ENCODE results near the gene TRIP13. TPM values are rescaled to one million over a fixed set of nuclear protein-coding genes. Genes with fewer than 3 reads are reported as not detected.

Gene TRIP13
- total and polyA plus RNA-seq, 2 experiments from 2014 or later = 42.5 to 44.8 TPM

DNA sequence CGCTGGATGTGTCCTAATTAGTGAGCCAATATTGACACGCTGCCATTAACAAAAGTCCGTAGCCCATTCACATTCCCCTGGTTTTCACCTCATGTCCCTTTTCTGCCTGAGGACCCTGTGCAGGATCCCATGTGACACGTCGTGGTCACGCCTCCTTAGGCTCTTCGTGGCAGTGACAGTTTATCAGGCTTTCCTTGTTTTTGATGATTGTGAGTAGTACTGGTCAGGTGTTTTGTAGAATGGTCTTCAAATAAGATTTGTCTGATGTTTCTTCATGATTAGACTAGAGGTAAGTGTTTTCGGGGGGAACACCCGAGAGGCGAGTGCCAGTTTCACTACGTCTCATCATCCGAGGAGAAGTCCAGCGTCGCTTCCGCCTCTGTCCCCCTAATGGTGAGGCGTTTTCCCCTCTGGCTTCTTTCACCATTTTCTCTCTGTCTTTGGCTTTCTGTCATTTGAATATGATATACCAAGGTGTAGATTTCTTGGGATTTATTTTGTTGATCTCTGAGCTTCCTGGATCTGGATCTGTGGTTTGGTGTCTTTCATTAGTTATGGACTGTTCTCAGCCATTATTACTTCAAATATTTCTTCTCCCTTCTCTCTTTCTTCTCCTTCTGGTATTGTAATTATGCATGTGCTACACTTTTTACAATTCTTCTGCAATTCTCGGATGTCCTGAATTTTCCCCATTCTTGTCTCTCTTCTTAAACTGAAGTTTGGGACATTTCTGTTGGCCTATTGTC is 57.3 kb downstream of the TRIP13 start:
- Histone ChIP-seq H4K20me1 (replicated peaks; ENCODE audit: insufficient read depth) (no peaks in the 10 kb centered on the region), H3K27me3 (ENCODE audit: insufficient read depth) (no peaks in the 10 kb centered on the region), H3K4me1 (ENCODE audit: insufficient read depth) (no peaks in the 10 kb centered on the region), H3F3A (replicated peaks; ENCODE audit: low read depth) (no peaks in the 10 kb centered on the region), H2AFZ (no peak overlapping the region), H3K79me2 (replicated peaks; ENCODE audit: insufficient read depth) (no peaks in the 10 kb centered on the region), H3K4me2 (no peak overlapping the region), H3K9me2 (ENCODE audit: insufficient read depth) (no peaks in the 10 kb centered on the region), H3K27ac (ENCODE audit: low read depth) (no peak overlapping the region), H3K36me3 (ENCODE audit: insufficient read depth) (no peaks in the 10 kb centered on the region), H3K4me3 (no peak overlapping the region)
- TF ChIP-seq ZNF114 (CRISPR knock-in tag; IDR thresholded peaks at IDR 0.05) (no peak), STAT1 (IDR thresholded peaks at IDR 0.05; ENCODE audit: unreplicated experiment) (no peak), JUNB (IDR thresholded peaks at IDR 0.05; ENCODE audit: unreplicated experiment) (no peak), NANOG (IDR thresholded peaks at IDR 0.05; ENCODE audit: borderline replicate concordance) (no peak), EZH2 (IDR thresholded peaks at IDR 0.05; ENCODE audit: low read depth, unreplicated experiment) (no peak), CREB1 (CRISPR knock-in tag; IDR thresholded peaks at IDR 0.05; ENCODE audit: low read depth) (no peak), EZH2phosphoT487 (IDR thresholded peaks at IDR 0.05; ENCODE audit: unreplicated experiment) (no peak), POLR2AphosphoS5 (IDR thresholded peaks at IDR 0.05; ENCODE audit: low read depth) (no peak), ZNF331 (CRISPR knock-in tag; IDR thresholded peaks at IDR 0.05; ENCODE audit: low read depth) (no peak)
- TF ChIP-seq, protein P1, sequence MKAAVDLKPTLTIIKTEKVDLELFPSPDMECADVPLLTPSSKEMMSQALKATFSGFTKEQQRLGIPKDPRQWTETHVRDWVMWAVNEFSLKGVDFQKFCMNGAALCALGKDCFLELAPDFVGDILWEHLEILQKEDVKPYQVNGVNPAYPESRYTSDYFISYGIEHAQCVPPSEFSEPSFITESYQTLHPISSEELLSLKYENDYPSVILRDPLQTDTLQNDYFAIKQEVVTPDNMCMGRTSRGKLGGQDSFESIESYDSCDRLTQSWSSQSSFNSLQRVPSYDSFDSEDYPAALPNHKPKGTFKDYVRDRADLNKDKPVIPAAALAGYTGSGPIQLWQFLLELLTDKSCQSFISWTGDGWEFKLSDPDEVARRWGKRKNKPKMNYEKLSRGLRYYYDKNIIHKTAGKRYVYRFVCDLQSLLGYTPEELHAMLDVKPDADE (IDR thresholded peaks at IDR 0.05) = no peak
- TF ChIP-seq, protein P2, sequence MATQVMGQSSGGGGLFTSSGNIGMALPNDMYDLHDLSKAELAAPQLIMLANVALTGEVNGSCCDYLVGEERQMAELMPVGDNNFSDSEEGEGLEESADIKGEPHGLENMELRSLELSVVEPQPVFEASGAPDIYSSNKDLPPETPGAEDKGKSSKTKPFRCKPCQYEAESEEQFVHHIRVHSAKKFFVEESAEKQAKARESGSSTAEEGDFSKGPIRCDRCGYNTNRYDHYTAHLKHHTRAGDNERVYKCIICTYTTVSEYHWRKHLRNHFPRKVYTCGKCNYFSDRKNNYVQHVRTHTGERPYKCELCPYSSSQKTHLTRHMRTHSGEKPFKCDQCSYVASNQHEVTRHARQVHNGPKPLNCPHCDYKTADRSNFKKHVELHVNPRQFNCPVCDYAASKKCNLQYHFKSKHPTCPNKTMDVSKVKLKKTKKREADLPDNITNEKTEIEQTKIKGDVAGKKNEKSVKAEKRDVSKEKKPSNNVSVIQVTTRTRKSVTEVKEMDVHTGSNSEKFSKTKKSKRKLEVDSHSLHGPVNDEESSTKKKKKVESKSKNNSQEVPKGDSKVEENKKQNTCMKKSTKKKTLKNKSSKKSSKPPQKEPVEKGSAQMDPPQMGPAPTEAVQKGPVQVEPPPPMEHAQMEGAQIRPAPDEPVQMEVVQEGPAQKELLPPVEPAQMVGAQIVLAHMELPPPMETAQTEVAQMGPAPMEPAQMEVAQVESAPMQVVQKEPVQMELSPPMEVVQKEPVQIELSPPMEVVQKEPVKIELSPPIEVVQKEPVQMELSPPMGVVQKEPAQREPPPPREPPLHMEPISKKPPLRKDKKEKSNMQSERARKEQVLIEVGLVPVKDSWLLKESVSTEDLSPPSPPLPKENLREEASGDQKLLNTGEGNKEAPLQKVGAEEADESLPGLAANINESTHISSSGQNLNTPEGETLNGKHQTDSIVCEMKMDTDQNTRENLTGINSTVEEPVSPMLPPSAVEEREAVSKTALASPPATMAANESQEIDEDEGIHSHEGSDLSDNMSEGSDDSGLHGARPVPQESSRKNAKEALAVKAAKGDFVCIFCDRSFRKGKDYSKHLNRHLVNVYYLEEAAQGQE (IDR thresholded peaks at IDR 0.05; ENCODE audit: unreplicated experiment) = no peak
- TF ChIP-seq, protein P3, sequence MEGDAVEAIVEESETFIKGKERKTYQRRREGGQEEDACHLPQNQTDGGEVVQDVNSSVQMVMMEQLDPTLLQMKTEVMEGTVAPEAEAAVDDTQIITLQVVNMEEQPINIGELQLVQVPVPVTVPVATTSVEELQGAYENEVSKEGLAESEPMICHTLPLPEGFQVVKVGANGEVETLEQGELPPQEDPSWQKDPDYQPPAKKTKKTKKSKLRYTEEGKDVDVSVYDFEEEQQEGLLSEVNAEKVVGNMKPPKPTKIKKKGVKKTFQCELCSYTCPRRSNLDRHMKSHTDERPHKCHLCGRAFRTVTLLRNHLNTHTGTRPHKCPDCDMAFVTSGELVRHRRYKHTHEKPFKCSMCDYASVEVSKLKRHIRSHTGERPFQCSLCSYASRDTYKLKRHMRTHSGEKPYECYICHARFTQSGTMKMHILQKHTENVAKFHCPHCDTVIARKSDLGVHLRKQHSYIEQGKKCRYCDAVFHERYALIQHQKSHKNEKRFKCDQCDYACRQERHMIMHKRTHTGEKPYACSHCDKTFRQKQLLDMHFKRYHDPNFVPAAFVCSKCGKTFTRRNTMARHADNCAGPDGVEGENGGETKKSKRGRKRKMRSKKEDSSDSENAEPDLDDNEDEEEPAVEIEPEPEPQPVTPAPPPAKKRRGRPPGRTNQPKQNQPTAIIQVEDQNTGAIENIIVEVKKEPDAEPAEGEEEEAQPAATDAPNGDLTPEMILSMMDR (conservative IDR thresholded peaks at IDR 0.05; ENCODE audit: low read depth in 2 of 2) = no peak
- TF ChIP-seq, protein P4, sequence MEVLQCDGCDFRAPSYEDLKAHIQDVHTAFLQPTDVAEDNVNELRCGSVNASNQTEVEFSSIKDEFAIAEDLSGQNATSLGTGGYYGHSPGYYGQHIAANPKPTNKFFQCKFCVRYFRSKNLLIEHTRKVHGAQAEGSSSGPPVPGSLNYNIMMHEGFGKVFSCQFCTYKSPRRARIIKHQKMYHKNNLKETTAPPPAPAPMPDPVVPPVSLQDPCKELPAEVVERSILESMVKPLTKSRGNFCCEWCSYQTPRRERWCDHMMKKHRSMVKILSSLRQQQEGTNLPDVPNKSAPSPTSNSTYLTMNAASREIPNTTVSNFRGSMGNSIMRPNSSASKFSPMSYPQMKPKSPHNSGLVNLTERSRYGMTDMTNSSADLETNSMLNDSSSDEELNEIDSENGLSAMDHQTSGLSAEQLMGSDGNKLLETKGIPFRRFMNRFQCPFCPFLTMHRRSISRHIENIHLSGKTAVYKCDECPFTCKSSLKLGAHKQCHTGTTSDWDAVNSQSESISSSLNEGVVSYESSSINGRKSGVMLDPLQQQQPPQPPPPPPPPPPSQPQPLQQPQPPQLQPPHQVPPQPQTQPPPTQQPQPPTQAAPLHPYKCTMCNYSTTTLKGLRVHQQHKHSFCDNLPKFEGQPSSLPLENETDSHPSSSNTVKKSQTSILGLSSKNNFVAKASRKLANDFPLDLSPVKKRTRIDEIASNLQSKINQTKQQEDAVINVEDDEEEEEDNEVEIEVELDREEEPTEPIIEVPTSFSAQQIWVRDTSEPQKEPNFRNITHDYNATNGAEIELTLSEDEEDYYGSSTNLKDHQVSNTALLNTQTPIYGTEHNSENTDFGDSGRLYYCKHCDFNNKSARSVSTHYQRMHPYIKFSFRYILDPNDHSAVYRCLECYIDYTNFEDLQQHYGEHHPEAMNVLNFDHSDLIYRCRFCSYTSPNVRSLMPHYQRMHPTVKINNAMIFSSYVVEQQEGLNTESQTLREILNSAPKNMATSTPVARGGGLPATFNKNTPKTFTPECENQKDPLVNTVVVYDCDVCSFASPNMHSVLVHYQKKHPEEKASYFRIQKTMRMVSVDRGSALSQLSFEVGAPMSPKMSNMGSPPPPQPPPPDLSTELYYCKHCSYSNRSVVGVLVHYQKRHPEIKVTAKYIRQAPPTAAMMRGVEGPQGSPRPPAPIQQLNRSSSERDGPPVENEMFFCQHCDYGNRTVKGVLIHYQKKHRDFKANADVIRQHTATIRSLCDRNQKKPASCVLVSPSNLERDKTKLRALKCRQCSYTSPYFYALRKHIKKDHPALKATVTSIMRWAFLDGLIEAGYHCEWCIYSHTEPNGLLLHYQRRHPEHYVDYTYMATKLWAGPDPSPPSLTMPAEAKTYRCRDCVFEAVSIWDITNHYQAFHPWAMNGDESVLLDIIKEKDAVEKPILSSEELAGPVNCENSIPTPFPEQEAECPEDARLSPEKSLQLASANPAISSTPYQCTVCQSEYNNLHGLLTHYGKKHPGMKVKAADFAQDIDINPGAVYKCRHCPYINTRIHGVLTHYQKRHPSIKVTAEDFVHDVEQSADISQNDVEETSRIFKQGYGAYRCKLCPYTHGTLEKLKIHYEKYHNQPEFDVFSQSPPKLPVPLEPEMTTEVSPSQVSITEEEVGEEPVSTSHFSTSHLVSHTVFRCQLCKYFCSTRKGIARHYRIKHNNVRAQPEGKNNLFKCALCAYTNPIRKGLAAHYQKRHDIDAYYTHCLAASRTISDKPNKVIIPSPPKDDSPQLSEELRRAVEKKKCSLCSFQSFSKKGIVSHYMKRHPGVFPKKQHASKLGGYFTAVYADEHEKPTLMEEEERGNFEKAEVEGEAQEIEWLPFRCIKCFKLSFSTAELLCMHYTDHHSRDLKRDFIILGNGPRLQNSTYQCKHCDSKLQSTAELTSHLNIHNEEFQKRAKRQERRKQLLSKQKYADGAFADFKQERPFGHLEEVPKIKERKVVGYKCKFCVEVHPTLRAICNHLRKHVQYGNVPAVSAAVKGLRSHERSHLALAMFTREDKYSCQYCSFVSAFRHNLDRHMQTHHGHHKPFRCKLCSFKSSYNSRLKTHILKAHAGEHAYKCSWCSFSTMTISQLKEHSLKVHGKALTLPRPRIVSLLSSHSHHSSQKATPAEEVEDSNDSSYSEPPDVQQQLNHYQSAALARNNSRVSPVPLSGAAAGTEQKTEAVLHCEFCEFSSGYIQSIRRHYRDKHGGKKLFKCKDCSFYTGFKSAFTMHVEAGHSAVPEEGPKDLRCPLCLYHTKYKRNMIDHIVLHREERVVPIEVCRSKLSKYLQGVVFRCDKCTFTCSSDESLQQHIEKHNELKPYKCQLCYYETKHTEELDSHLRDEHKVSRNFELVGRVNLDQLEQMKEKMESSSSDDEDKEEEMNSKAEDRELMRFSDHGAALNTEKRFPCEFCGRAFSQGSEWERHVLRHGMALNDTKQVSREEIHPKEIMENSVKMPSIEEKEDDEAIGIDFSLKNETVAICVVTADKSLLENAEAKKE (CRISPR knock-in tag; IDR thresholded peaks at IDR 0.05) = no peak
- Mint-ChIP-seq H3K4me3 (no peak overlapping the region), H3K27ac (no peak overlapping the region), H3K27me3 (ENCODE audit: insufficient read depth, low read depth, poor library complexity) (peaks cover 9% of the 10 kb centered on the region), H3K4me1 (peaks cover 7% of the 10 kb centered on the region; the same call in 2 of the 3 replicates), H3K36me3 (ENCODE audit: low read depth) (no peaks in the 10 kb centered on the region), H3K9me3 (no peaks in the 10 kb centered on the region)
- no peak for ATAC-seq
- DNase-seq (ENCODE audit: low spot score) = no peak
